ENCODE results near the gene HOXC9.

DNA sequence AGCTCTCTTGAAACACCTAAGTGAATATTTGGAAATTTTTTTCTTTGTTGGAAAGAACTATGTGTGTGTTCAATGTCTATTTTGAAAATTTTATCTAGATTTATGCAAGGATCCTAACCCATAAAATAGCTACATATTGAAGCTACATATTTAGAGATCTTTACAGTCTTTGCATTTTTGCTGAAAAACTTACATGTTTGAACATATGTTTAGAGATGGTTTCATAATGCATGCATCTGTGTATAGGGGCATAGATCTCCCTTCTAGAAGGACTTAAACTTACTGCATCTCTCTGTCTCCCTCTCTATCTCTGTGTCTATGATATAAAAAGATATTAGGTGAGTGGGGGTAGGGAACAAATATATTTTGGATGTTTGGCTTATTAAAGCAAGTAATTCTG lies 45.4 kb downstream of the HOXC9 start:
- TF ChIP-seq PHF8 (IDR thresholded peaks at IDR 0.05; ENCODE audit: borderline replicate concordance, low read depth) (no peak), JUNB (IDR thresholded peaks at IDR 0.05) (no peak), POLR2A (IDR thresholded peaks at IDR 0.05; ENCODE audit: low read length) (no peak), BHLHE40 (IDR thresholded peaks at IDR 0.05; ENCODE audit: low read depth, low read length) (no peak), NFE2L2 (conservative IDR thresholded peaks at IDR 0.05; ENCODE audit: low read length) (no peak), EP300 (IDR thresholded peaks at IDR 0.05) (no peak), SMC3 (IDR thresholded peaks at IDR 0.05) (no peak), CEBPB (IDR thresholded peaks at IDR 0.05) (no peak)
- TF ChIP-seq, protein P1, sequence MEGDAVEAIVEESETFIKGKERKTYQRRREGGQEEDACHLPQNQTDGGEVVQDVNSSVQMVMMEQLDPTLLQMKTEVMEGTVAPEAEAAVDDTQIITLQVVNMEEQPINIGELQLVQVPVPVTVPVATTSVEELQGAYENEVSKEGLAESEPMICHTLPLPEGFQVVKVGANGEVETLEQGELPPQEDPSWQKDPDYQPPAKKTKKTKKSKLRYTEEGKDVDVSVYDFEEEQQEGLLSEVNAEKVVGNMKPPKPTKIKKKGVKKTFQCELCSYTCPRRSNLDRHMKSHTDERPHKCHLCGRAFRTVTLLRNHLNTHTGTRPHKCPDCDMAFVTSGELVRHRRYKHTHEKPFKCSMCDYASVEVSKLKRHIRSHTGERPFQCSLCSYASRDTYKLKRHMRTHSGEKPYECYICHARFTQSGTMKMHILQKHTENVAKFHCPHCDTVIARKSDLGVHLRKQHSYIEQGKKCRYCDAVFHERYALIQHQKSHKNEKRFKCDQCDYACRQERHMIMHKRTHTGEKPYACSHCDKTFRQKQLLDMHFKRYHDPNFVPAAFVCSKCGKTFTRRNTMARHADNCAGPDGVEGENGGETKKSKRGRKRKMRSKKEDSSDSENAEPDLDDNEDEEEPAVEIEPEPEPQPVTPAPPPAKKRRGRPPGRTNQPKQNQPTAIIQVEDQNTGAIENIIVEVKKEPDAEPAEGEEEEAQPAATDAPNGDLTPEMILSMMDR (IDR thresholded peaks at IDR 0.05) = no peak
- TF ChIP-seq, protein P2, sequence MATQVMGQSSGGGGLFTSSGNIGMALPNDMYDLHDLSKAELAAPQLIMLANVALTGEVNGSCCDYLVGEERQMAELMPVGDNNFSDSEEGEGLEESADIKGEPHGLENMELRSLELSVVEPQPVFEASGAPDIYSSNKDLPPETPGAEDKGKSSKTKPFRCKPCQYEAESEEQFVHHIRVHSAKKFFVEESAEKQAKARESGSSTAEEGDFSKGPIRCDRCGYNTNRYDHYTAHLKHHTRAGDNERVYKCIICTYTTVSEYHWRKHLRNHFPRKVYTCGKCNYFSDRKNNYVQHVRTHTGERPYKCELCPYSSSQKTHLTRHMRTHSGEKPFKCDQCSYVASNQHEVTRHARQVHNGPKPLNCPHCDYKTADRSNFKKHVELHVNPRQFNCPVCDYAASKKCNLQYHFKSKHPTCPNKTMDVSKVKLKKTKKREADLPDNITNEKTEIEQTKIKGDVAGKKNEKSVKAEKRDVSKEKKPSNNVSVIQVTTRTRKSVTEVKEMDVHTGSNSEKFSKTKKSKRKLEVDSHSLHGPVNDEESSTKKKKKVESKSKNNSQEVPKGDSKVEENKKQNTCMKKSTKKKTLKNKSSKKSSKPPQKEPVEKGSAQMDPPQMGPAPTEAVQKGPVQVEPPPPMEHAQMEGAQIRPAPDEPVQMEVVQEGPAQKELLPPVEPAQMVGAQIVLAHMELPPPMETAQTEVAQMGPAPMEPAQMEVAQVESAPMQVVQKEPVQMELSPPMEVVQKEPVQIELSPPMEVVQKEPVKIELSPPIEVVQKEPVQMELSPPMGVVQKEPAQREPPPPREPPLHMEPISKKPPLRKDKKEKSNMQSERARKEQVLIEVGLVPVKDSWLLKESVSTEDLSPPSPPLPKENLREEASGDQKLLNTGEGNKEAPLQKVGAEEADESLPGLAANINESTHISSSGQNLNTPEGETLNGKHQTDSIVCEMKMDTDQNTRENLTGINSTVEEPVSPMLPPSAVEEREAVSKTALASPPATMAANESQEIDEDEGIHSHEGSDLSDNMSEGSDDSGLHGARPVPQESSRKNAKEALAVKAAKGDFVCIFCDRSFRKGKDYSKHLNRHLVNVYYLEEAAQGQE (IDR thresholded peaks at IDR 0.05) = no peak
